Stimulated activated CD4-positive, alpha-beta T cell treated with anti-CD3 and anti-CD28 coated beads, TNF-alpha, amount 100 ng/mL, for 1 hour (primary cell): ENCODE measurements around the gene SLC25A42.
"Not testable (repeated sequence)": the region's sequence is repeated elsewhere in the genome, so short reads cannot be mapped to it uniquely, and the experiment has no call there.

Experiments used
- DNase-seq, 3 donors: peaks; one replicate each; pipeline ENCODE4 v3.0.0-alpha.2; 2020; ENCODE audit warnings: low read depth in 3 of 3, low spot score in 1 of 3

SLC25A42 gene

GRCh38 chr19:19068659-19069654 is 5.2 kb downstream of the SLC25A42 start:
- DNase-seq: no peak

GRCh38 chr19:19071897-19072296 is 8.1 kb downstream of the SLC25A42 start:
- no peak for DNase-seq

GRCh38 chr19:19074196-19074882 is 10.5 kb downstream of the SLC25A42 start:
- DNase-seq: no peak

GRCh38 chr19:19075126-19075525 is 11.3 kb downstream of the SLC25A42 start:
- no peak for DNase-seq

GRCh38 chr19:19076476-19076875 is 12.7 kb downstream of the SLC25A42 start:
- DNase-seq: no peak

GRCh38 chr19:19077103-19077502 is 13.3 kb downstream of the SLC25A42 start:
- no peak for DNase-seq

GRCh38 chr19:19078801-19079200 is 15.0 kb downstream of the SLC25A42 start:
- no peak for DNase-seq

GRCh38 chr19:19079571-19079970 is 15.8 kb downstream of the SLC25A42 start:
- DNase-seq: no peak

GRCh38 chr19:19081642-19082151 is 17.9 kb downstream of the SLC25A42 start:
- DNase-seq: no peak

- DNase-seq: no peak
These were observed 19.8 kb downstream of the SLC25A42 start for GRCh38 chr19:19083413-19084178.

GRCh38 chr19:19087676-19088075 is 23.9 kb downstream of the SLC25A42 start:
- DNase-seq: no peak

GRCh38 chr19:19094513-19094912 is 30.7 kb downstream of the SLC25A42 start:
- no peak for DNase-seq

GRCh38 chr19:19095691-19096090 is 31.9 kb downstream of the SLC25A42 start:
- no peak for DNase-seq

GRCh38 chr19:19096641-19097627 is 33.1 kb downstream of the SLC25A42 start:
- DNase-seq: no peak

- no peak for DNase-seq
These were observed 34.4 kb downstream of the SLC25A42 start for GRCh38 chr19:19098084-19098702.

GRCh38 chr19:19098703-19099632 is 35.2 kb downstream of the SLC25A42 start:
- no peak for DNase-seq

GRCh38 chr19:19101540-19101939 is 37.7 kb downstream of the SLC25A42 start:
- no peak for DNase-seq

GRCh38 chr19:19102566-19102965 is 38.8 kb downstream of the SLC25A42 start:
- not testable (repeated sequence) for DNase-seq
